ENCODE results near the gene NKX6-1. TPM values are rescaled to one million over a fixed set of nuclear protein-coding genes. Genes with fewer than 3 reads are reported as not detected.
A peak's percentile ranks its signal among the peaks of the same experiment; 100 is the strongest.

Gene NKX6-1
- total RNA-seq, 1 experiment from 2014 or later: 0.09 TPM

DNA sequence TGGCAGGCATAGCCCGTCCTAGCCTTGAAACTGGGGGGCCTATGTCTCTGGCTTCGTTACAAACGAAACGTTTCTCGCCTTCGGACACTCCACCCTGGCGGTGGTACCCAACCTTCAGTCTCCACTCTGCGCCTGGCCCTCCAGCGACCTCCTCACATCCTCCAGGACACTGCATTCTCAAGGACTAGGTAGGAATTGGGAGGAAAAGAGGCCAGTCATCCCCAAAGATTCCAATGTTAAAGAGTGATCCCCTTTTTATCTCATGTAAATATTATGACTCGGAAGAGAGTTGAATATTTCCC lies 2.1 kb upstream of the NKX6-1 start:
- Histone ChIP-seq H3K27me3 (ENCODE audit: insufficient read depth, low read length) (peaks cover 67% of the 10 kb centered on the region), H3T11ph (ENCODE audit: low read length) (no peak overlapping the region), H3K4me2 (ENCODE audit: insufficient read depth, insufficient read length, low read length) (no peak overlapping the region), H3K56ac (ENCODE audit: insufficient read length, low read depth, low read length) (no peak overlapping the region), H2BK12ac (ENCODE audit: insufficient read length, low read depth, low read length) (no peak overlapping the region), H4K8ac (replicated peaks; ENCODE audit: insufficient read length, low read depth, low read length) (no peak overlapping the region), H4K91ac (ENCODE audit: insufficient read length, low read depth, low read length) (no peak overlapping the region), H2AK5ac (ENCODE audit: insufficient read length, low read length) (no peak overlapping the region), H3K27ac (ENCODE audit: insufficient read length, low read depth, low read length) (no peak overlapping the region), H2BK15ac (ENCODE audit: low read depth, low read length) (no peak overlapping the region), H2BK5ac (ENCODE audit: insufficient read length, low read length) (no peak overlapping the region), H3K18ac (ENCODE audit: insufficient read length, low read depth, low read length) (no peak overlapping the region), H2BK120ac (ENCODE audit: low read depth, low read length, poor library complexity, severe bottlenecking) (no peak overlapping the region), H4K5ac (ENCODE audit: insufficient read length, low read depth, low read length) (no peak overlapping the region), H3K4me1 (ENCODE audit: insufficient read depth, low read length) (no peaks in the 10 kb centered on the region; the same call in 1 of the 2 replicates), H3K79me1 (ENCODE audit: insufficient read depth, low read depth, low read length, poor library complexity, severe bottlenecking) (no peaks in the 10 kb centered on the region), H2BK20ac (ENCODE audit: low read depth, low read length, poor library complexity, severe bottlenecking) (no peak overlapping the region), H3K14ac (ENCODE audit: insufficient read depth, low read length) (no peak overlapping the region), H3K9ac (ENCODE audit: extremely low read depth, insufficient read length, low read length) (no peak overlapping the region), H3K9me3 (ENCODE audit: control insufficient read depth, low read depth, low read length) (no peaks in the 10 kb centered on the region), H2AFZ (ENCODE audit: low read length) (no peak overlapping the region), H3K79me2 (ENCODE audit: insufficient read depth, low read length) (no peaks in the 10 kb centered on the region), H4K20me1 (ENCODE audit: control insufficient read depth, insufficient read depth, insufficient read length) (peaks cover 3% of the 10 kb centered on the region), H3K23me2 (ENCODE audit: insufficient read length, low read depth, low read length, poor library complexity, severe bottlenecking) (peaks cover 16% of the 10 kb centered on the region), H3K4ac (ENCODE audit: low read depth, low read length) (no peak overlapping the region), H3K23ac (ENCODE audit: insufficient read length, low read depth, low read length) (no peak overlapping the region)
- peaks cover 43 to 59% of the 10 kb centered on the region in 2 experiments for H3K4me1 Mint-ChIP-seq
- peak; percentile 54 for DNase-seq
- TF ChIP-seq, protein P1, sequence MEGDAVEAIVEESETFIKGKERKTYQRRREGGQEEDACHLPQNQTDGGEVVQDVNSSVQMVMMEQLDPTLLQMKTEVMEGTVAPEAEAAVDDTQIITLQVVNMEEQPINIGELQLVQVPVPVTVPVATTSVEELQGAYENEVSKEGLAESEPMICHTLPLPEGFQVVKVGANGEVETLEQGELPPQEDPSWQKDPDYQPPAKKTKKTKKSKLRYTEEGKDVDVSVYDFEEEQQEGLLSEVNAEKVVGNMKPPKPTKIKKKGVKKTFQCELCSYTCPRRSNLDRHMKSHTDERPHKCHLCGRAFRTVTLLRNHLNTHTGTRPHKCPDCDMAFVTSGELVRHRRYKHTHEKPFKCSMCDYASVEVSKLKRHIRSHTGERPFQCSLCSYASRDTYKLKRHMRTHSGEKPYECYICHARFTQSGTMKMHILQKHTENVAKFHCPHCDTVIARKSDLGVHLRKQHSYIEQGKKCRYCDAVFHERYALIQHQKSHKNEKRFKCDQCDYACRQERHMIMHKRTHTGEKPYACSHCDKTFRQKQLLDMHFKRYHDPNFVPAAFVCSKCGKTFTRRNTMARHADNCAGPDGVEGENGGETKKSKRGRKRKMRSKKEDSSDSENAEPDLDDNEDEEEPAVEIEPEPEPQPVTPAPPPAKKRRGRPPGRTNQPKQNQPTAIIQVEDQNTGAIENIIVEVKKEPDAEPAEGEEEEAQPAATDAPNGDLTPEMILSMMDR (conservative IDR thresholded peaks at IDR 0.05): peak; percentile 34; the same call in 2 of the 3 replicates
- WGBS (ENCODE audit: extremely low coverage, insufficient read length, low lambda C conversion rate): no CpG with 5 or more reads among the region's 10 CpGs
- H3K4me3 Mint-ChIP-seq: peak overlapping the region in 1 of 2 experiments; percentile 74; a peak in 3 of 5 replicates
- no peaks in the 10 kb centered on the region for H3K36me3 Mint-ChIP-seq (ENCODE audit: insufficient read depth in 1 of 3, low read depth in 3 of 3)
- no peak overlapping the region for H3K27ac Mint-ChIP-seq
- peaks cover 87% of the 10 kb centered on the region for H3K27me3 Mint-ChIP-seq (ENCODE audit: low read depth)
- H3K9me3 Mint-ChIP-seq: peaks cover 0 to 3% of the 10 kb centered on the region in 2 experiments; a peak in 1 of 5 replicates
